IMR-90 (cell line): ENCODE results near the gene ATP23. TPM values are rescaled to one million over a fixed set of nuclear protein-coding genes. Genes with fewer than 3 reads are reported as not detected.

ENCODE experiments used
- ATAC-seq: fragments of 200-7000 bp; cut with Tn5 transposase; 2 replicates; pipeline ENCODE4 v1.9.1; 2020; ENCODE audit warnings: low read depth, mild to moderate bottlenecking, moderate library complexity
- BruUV-seq: library from RNA; stranded (reverse); fragments of 400-500 nt; replicated peaks from 2 replicates; lab custom pipeline; 2021; lab: Mats Ljungman, UMichigan
- CTCF ChIA-PET: fragments of 300-600 bp; formaldehyde crosslinking; extraction: SDS; loops from one replicate; lab custom pipeline; 2021; ENCODE audit warnings: antibody characterized with exemption; lab: Yijun Ruan, JAX
- POLR2A ChIA-PET: fragments of 300-600 bp; sonication (Branson Sonifier 250); formaldehyde crosslinking; loops from one replicate; lab custom pipeline; 2022; ENCODE audit warnings: antibody characterized with exemption; ENCODE audit not compliant: unreplicated experiment; lab: Charles Lee
- DNase-seq: peaks from one replicate; pipeline ENCODE4 v3.0.0; 2013
- H2AFZ ChIP-seq: replicated peaks from 2 replicates; pipeline ENCODE3; 2013; ENCODE audit warnings: low read length, mild to moderate bottlenecking; ENCODE audit not compliant: poor library complexity
- H2AK5ac ChIP-seq: 2 replicates; pipeline ENCODE4 v1.6.1; 2013; ENCODE audit warnings: low read depth, low read length, inconsistent platforms
- H2AK9ac ChIP-seq: replicated peaks from 2 replicates; pipeline ENCODE3; 2013; ENCODE audit warnings: mild to moderate bottlenecking, low read depth, low read length, moderate library complexity; ENCODE audit not compliant: poor library complexity
- H2BK120ac ChIP-seq: 2 replicates; pipeline ENCODE4 v1.6.1; 2013; ENCODE audit warnings: low read depth, low read length, inconsistent platforms
- H2BK15ac ChIP-seq: 3 replicates; pipeline ENCODE4 v1.6.1; 2013; ENCODE audit warnings: low read depth, low read length, inconsistent platforms
- H2BK20ac ChIP-seq: 2 replicates; pipeline ENCODE4 v1.6.1; 2013; ENCODE audit warnings: low read depth, mild to moderate bottlenecking, inconsistent platforms, low read length, moderate library complexity
- H2BK5ac ChIP-seq: 2 replicates; pipeline ENCODE4 v1.6.1; 2013; ENCODE audit warnings: mild to moderate bottlenecking, low read depth, low read length, inconsistent platforms; ENCODE audit not compliant: poor library complexity, severe bottlenecking
- H3K14ac ChIP-seq: replicated peaks from 2 replicates; pipeline ENCODE4 v1.6.1; 2013; ENCODE audit warnings: low read depth, low read length, inconsistent platforms
- H3K18ac ChIP-seq: 2 replicates; pipeline ENCODE4 v1.6.1; 2013; ENCODE audit warnings: low read depth, low read length, control low read depth
- H3K23ac ChIP-seq: 2 replicates; pipeline ENCODE4 v1.6.1; 2013; ENCODE audit warnings: low read depth, low read length, inconsistent platforms
- H3K27ac ChIP-seq: 2 replicates; pipeline ENCODE4 v1.5.1; 2013; ENCODE audit warnings: mild to moderate bottlenecking, control low read depth, low read length; ENCODE audit not compliant: insufficient read depth
- H3K27me3 ChIP-seq: 2 replicates; pipeline ENCODE4 v1.6.1; 2013; ENCODE audit warnings: low read length; ENCODE audit not compliant: control insufficient read depth, insufficient read depth
- H3K36me3 ChIP-seq: 2 replicates; pipeline ENCODE4 v1.6.1; 2013; ENCODE audit warnings: low read length, mixed read lengths; ENCODE audit not compliant: control insufficient read depth, insufficient read depth
- H3K4ac ChIP-seq: 2 replicates; pipeline ENCODE4 v1.6.1; 2013; ENCODE audit warnings: low read depth, low read length, inconsistent platforms
- H3K4me1 ChIP-seq: 2 replicates; pipeline ENCODE4 v1.6.1; 2013; ENCODE audit warnings: low read length, mixed read lengths; ENCODE audit not compliant: control insufficient read depth, insufficient read depth
- H3K4me2 ChIP-seq: 2 replicates; pipeline ENCODE4 v1.6.1; 2013; ENCODE audit warnings: low read depth, mild to moderate bottlenecking, control low read depth, low read length, moderate library complexity
- H3K4me3 ChIP-seq: 2 replicates; pipeline ENCODE4 v1.5.1; 2013; ENCODE audit warnings: low read depth, mild to moderate bottlenecking, control low read depth, low read length, moderate library complexity; ENCODE audit not compliant: insufficient read depth
- H3K56ac ChIP-seq: 2 replicates; pipeline ENCODE4 v1.6.1; 2013; ENCODE audit warnings: low read length, inconsistent platforms; ENCODE audit not compliant: insufficient read depth; ENCODE audit errors: extremely low read depth
- H3K79me1 ChIP-seq, 2 experiments: 2 replicates each; pipeline ENCODE4 v1.6.1; 2013; ENCODE audit warnings: low read length in 2 of 2, inconsistent platforms in 1 of 2, low read depth in 1 of 2
- H3K9ac ChIP-seq: 2 replicates; pipeline ENCODE4 v1.6.1; 2013; ENCODE audit warnings: low read depth, low read length, control low read depth
- H3K9me1 ChIP-seq: 2 replicates; pipeline ENCODE4 v1.6.1; 2013; ENCODE audit warnings: low read length, inconsistent platforms; ENCODE audit not compliant: insufficient read depth
- H3K9me3 ChIP-seq: 2 replicates; pipeline ENCODE4 v1.6.1; 2013; ENCODE audit warnings: low read length; ENCODE audit not compliant: control insufficient read depth, insufficient read depth
- H4K20me1 ChIP-seq: 2 replicates; pipeline ENCODE4 v1.6.1; 2013; ENCODE audit warnings: low read length, inconsistent platforms; ENCODE audit not compliant: insufficient read depth
- H4K5ac ChIP-seq: 2 replicates; pipeline ENCODE4 v1.6.1; 2013; ENCODE audit warnings: mild to moderate bottlenecking, low read depth, low read length, control low read depth
- H4K8ac ChIP-seq, 2 experiments: 2 replicates each; pipeline ENCODE4 v1.6.1; 2013; ENCODE audit warnings: low read depth in 2 of 2, low read length in 2 of 2, control low read depth in 1 of 2, inconsistent platforms in 1 of 2
- H4K91ac ChIP-seq: 2 replicates; pipeline ENCODE4 v1.6.1; 2013; ENCODE audit warnings: low read depth, low read length, inconsistent platforms; ENCODE audit not compliant: insufficient read depth
- BHLHE40 ChIP-seq: fragments of 150-350 bp; IDR thresholded peaks from 2 replicates; pipeline ENCODE4 v1.6.1; 2016; ENCODE audit warnings: mild to moderate bottlenecking, low read depth, low read length
- CEBPB ChIP-seq: IDR thresholded peaks from 2 replicates; pipeline ENCODE4 v1.6.1; 2012; ENCODE audit warnings: low read depth, low read length, improper control_type of control experiment
- CHD1 ChIP-seq: IDR thresholded peaks from 2 replicates; pipeline ENCODE4 v1.6.1; 2012; ENCODE audit warnings: low read depth, low read length, improper control_type of control experiment
- FOS ChIP-seq: fragments of 150-350 bp; IDR thresholded peaks from 2 replicates; pipeline ENCODE4 v1.6.1; 2016; ENCODE audit warnings: low read depth, low read length
- MAFK ChIP-seq: IDR thresholded peaks from 2 replicates; pipeline ENCODE4 v1.6.1; 2012; ENCODE audit warnings: low read depth, low read length, improper control_type of control experiment
- MAZ ChIP-seq: IDR thresholded peaks from 2 replicates; pipeline ENCODE4 v1.6.1; 2012; ENCODE audit warnings: low read depth, mild to moderate bottlenecking, low read length, improper control_type of control experiment, moderate library complexity, borderline replicate concordance
- MXI1 ChIP-seq: IDR thresholded peaks from 2 replicates; pipeline ENCODE4 v1.6.1; 2012; ENCODE audit warnings: low read depth, mild to moderate bottlenecking, low read length, moderate library complexity, borderline replicate concordance
- NFE2L2 ChIP-seq: fragments of 150-350 bp; IDR thresholded peaks from 2 replicates; pipeline ENCODE4 v1.6.1; 2016; ENCODE audit warnings: low read depth, mild to moderate bottlenecking, low read length
- POLR2A ChIP-seq: IDR thresholded peaks from 2 replicates; pipeline ENCODE4 v1.6.1; 2012; ENCODE audit warnings: mild to moderate bottlenecking, low read depth, low read length
- RAD21 ChIP-seq: IDR thresholded peaks from 2 replicates; pipeline ENCODE4 v1.6.1; 2012; ENCODE audit warnings: low read length, improper control_type of control experiment
- RCOR1 ChIP-seq: IDR thresholded peaks from 2 replicates; pipeline ENCODE4 v1.6.1; 2012; ENCODE audit warnings: mild to moderate bottlenecking, low read length, improper control_type of control experiment; ENCODE audit not compliant: insufficient replicate concordance
- RFX5 ChIP-seq: IDR thresholded peaks from 2 replicates; pipeline ENCODE4 v1.8.0; 2012; ENCODE audit warnings: low read depth, mild to moderate bottlenecking, low read length, moderate library complexity
- SMC3 ChIP-seq: fragments of 150-350 bp; IDR thresholded peaks from 2 replicates; pipeline ENCODE4 v1.6.1; 2016; ENCODE audit warnings: low read depth, mild to moderate bottlenecking, antibody characterized with exemption, low read length, moderate library complexity
- WGBS, 2 experiments: methylation state at CpG; one replicate each; pipeline versions ENCODE4 v1.1.5 to v1.1.7; 2013; ENCODE audit warnings: missing lambda C conversion rate in 2 of 2; ENCODE audit not compliant: insufficient read length in 1 of 2; ENCODE audit errors: extremely low coverage in 2 of 2; 5-methylcytosine and 5-hydroxymethylcytosine counted together
- dilution Hi-C: fragments of 300-500 bp; cut with HindIII; formaldehyde crosslinking; loops from one replicate; pipeline ENCODE4 v1.14.3; 2018; ENCODE audit warnings: low sequenced_read_pairs; ENCODE audit not compliant: unreplicated experiment
- in situ Hi-C: fragments of 300-500 bp; cut with MboI; formaldehyde crosslinking; loops from 3 replicates; pipeline ENCODE4 v1.14.3; 2019; ENCODE audit warnings: low sequenced_read_pairs, inconsistent platforms, mixed read lengths
- intact Hi-C: fragments of 100-400 bp; cut with micrococcal nuclease; formaldehyde crosslinking; loops from 2 replicates; pipeline ENCODE4 v1.10.0; 2022
- polyA plus RNA-seq, 3 experiments: library from polyadenylated mRNA; depleted of rRNA; stranded (reverse); fragments of >200 nt; gene quantifications; 2 replicates each; pipeline ENCODE4 v1.2.3, GENCODE V29; 2012; ENCODE audit warnings: low replicate concordance in 1 of 3
- total RNA-seq: library from RNA; depleted of rRNA; stranded (reverse); fragments of >200 nt; gene quantifications from 2 replicates; pipeline ENCODE4 v1.2.3, GENCODE V29; 2012
- TF ChIP-seq, protein P1 (sequence below): fragments of 150-350 bp; IDR thresholded peaks from 2 replicates; pipeline ENCODE4 v1.6.1; 2017; ENCODE audit warnings: mild to moderate bottlenecking, antibody characterized with exemption, low read length, low read depth
- TF ChIP-seq, protein P2 (sequence below): conservative IDR thresholded peaks from 2 replicates; pipeline ENCODE4 v1.5.1; 2012; ENCODE audit warnings: mild to moderate bottlenecking, low read depth, low read length, improper control_type of control experiment
- TF ChIP-seq, protein P3 (sequence below): fragments of 150-350 bp; IDR thresholded peaks from 2 replicates; pipeline ENCODE4 v1.6.1; 2016; ENCODE audit warnings: low read depth, mild to moderate bottlenecking, low read length, moderate library complexity, borderline replicate concordance

The ATP23 gene
- total and polyA plus RNA-seq, 2 of the 4 experiments (the other 2 are of a cell fraction) = 6.4 to 7.2 TPM

DNA sequence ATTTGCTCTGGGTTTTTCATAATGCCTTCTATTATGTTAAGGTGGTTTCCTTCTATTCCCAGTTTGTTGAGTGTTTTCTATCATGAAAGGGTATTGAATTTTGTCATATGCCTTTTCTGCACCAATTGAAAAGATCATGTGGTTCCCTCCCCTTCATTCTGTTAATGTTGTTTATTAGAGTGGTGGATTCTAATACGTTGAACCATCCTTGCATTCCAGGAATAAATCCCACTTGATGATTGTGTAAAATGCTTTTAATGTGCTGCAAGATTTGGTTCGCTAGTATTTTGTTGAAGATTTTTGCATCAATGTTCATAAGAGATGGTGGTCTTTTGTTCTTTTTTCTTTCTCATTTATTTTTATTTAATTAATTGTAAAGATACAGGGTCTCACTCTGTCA lies 55.2 kb downstream of the ATP23 start:
- H3K9me3 ChIP-seq = peaks cover 13% of the 10 kb centered on the region
- H2BK120ac ChIP-seq = no peak overlapping the region
- ChIA-PET POLR2A (no interaction called here), CTCF (no interaction called here)
- no peak overlapping the region for H2AK9ac ChIP-seq
- H3K36me3 ChIP-seq = no peaks in the 10 kb centered on the region
- H3K4me1 ChIP-seq = no peaks in the 10 kb centered on the region
- DNase-seq (no peak), ATAC-seq (no peak)
- no peaks in the 10 kb centered on the region for H3K79me1 ChIP-seq
- H3K27ac ChIP-seq = no peak overlapping the region
- no peak for TF ChIP-seq CEBPB
- TF ChIP-seq, protein P1, sequence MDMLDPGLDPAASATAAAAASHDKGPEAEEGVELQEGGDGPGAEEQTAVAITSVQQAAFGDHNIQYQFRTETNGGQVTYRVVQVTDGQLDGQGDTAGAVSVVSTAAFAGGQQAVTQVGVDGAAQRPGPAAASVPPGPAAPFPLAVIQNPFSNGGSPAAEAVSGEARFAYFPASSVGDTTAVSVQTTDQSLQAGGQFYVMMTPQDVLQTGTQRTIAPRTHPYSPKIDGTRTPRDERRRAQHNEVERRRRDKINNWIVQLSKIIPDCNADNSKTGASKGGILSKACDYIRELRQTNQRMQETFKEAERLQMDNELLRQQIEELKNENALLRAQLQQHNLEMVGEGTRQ = no peak
- no peak for TF ChIP-seq MXI1
- TF ChIP-seq CHD1 = no peak
- no peak for TF ChIP-seq MAZ
- TF ChIP-seq MAFK = no peak
- TF ChIP-seq, protein P2, sequence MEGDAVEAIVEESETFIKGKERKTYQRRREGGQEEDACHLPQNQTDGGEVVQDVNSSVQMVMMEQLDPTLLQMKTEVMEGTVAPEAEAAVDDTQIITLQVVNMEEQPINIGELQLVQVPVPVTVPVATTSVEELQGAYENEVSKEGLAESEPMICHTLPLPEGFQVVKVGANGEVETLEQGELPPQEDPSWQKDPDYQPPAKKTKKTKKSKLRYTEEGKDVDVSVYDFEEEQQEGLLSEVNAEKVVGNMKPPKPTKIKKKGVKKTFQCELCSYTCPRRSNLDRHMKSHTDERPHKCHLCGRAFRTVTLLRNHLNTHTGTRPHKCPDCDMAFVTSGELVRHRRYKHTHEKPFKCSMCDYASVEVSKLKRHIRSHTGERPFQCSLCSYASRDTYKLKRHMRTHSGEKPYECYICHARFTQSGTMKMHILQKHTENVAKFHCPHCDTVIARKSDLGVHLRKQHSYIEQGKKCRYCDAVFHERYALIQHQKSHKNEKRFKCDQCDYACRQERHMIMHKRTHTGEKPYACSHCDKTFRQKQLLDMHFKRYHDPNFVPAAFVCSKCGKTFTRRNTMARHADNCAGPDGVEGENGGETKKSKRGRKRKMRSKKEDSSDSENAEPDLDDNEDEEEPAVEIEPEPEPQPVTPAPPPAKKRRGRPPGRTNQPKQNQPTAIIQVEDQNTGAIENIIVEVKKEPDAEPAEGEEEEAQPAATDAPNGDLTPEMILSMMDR = no peak
- TF ChIP-seq FOS = no peak
- TF ChIP-seq RAD21 = no peak
- no peak for TF ChIP-seq POLR2A
- no peak for TF ChIP-seq RCOR1
- TF ChIP-seq, protein P3, sequence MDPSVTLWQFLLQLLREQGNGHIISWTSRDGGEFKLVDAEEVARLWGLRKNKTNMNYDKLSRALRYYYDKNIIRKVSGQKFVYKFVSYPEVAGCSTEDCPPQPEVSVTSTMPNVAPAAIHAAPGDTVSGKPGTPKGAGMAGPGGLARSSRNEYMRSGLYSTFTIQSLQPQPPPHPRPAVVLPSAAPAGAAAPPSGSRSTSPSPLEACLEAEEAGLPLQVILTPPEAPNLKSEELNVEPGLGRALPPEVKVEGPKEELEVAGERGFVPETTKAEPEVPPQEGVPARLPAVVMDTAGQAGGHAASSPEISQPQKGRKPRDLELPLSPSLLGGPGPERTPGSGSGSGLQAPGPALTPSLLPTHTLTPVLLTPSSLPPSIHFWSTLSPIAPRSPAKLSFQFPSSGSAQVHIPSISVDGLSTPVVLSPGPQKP = no peak
- no peak for TF ChIP-seq SMC3
- no peak for TF ChIP-seq RFX5
- TF ChIP-seq NFE2L2 = no peak
- no peak for TF ChIP-seq BHLHE40
- no peak overlapping the region for H4K91ac ChIP-seq
- no peak overlapping the region for H3K18ac ChIP-seq
- no peak overlapping the region for H2BK15ac ChIP-seq
- H3K4me2 ChIP-seq = no peak overlapping the region
- H3K4me3 ChIP-seq = no peak overlapping the region
- no peak overlapping the region for H3K23ac ChIP-seq
- no TSS peak for BruUV-seq
- dilution Hi-C loops (no loop called here), in situ Hi-C loops (loop anchor here (25.0 kb wide), 1 partner anchor 891 kb away; no protein-coding TSS in a partner anchor), intact Hi-C loops (loop anchor here (10.0 kb wide), 2 partner anchors 318 to 1808 kb away; no protein-coding TSS in a partner anchor)
- no peak overlapping the region for H3K14ac ChIP-seq
- no peak overlapping the region for H2BK20ac ChIP-seq
- H2AFZ ChIP-seq = no peak overlapping the region
- H3K9me1 ChIP-seq = no peaks in the 10 kb centered on the region
- H3K4ac ChIP-seq = no peak overlapping the region
- H2BK5ac ChIP-seq = no peak overlapping the region
- no peaks in the 10 kb centered on the region for H4K20me1 ChIP-seq
- no peak overlapping the region for H3K9ac ChIP-seq
- H4K8ac ChIP-seq = no peak overlapping the region
- WGBS, 2 experiments = no CpG with 5 or more reads among the region's 2 CpGs
- H3K56ac ChIP-seq = no peak overlapping the region
- H2AK5ac ChIP-seq = no peak overlapping the region
- H3K27me3 ChIP-seq = no peaks in the 10 kb centered on the region
- H4K5ac ChIP-seq = no peak overlapping the region
